T-helper 17 cell (primary cell): ENCODE results near the gene IGSF21. TPM values are rescaled to one million over a fixed set of nuclear protein-coding genes. Genes with fewer than 3 reads are reported as not detected.

Source experiments
- ATAC-seq: fragments of 150-1000 bp; cut with Tn5 transposase; 2 replicates; pipeline ENCODE4 v1.10.0; 2021; ENCODE audit warnings: mild to moderate bottlenecking, moderate library complexity
- DNase-seq, 3 donors: peaks; one replicate each; pipeline versions ENCODE4 v3.0.0 to v3.0.0-alpha.2; 2020 to 2021
- H3K9me3 ChIP-seq: one replicate; pipeline ENCODE4 v1.7.0; 2013; ENCODE audit warnings: low read length, mild to moderate bottlenecking; ENCODE audit not compliant: control insufficient read depth, poor library complexity, severe bottlenecking
- H3K27ac Mint-ChIP-seq: one replicate; pipeline ENCODE4 v1.8.0; 2022; ENCODE audit warnings: mild to moderate bottlenecking, moderate library complexity, mixed read lengths
- H3K27me3 Mint-ChIP-seq: one replicate; pipeline ENCODE4 v1.8.0; 2022; ENCODE audit warnings: mixed read lengths
- H3K36me3 Mint-ChIP-seq: one replicate; pipeline ENCODE4 v1.8.0; 2022; ENCODE audit warnings: low read depth, mixed read lengths
- H3K4me1 Mint-ChIP-seq: one replicate; pipeline ENCODE4 v1.8.0; 2022; ENCODE audit warnings: mild to moderate bottlenecking, mixed read lengths
- H3K4me3 Mint-ChIP-seq: one replicate; pipeline ENCODE4 v1.8.0; 2022; ENCODE audit warnings: mild to moderate bottlenecking, moderate library complexity, mixed read lengths
- total RNA-seq, 4 donors: library from RNA in 2 of 4; stranded (reverse) in 2 of 4; gene quantifications; one replicate each; pipeline ENCODE4 v1.2.3 and lab custom pipeline; 2022 to 2026

Gene IGSF21
- total RNA-seq, 2 donors from 2014 or later: not detected

DNA sequence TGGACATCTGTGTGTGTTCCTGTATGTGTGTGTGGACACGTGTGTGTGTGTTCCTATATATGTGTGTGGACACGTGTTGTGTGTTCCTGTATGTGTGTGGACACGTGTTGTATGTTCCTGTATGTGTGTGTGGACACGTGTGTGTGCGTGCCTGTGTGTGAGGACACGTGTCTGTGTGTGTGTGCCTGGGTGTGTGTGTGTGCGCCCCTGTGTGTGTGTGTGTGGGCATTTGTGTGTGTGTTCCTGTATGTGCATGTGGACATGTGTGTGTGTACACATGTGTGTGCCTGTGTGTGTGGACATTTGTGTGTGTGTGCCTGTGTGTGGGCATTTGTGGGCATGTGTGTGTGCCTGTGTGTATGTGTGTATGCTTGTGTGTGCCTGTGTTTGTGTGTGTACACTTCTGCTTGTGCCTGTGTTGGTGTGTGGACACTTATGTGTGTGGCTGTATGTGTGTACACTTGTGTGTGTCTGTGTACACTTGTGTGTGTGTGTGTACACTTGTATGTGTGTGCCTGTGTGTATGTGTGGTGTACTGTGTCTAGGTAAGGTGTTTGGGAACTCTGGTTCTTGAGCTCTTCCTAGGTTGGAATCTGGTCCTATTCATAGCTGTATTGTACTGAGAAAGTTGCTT lies 3.7 kb upstream of the IGSF21 start:
- H3K27ac Mint-ChIP-seq: no peak overlapping the region
- H3K4me3 Mint-ChIP-seq: no peak overlapping the region
- no peak for ATAC-seq
- no peak for DNase-seq
- H3K36me3 Mint-ChIP-seq: peaks cover 11% of the 10 kb centered on the region
- no peaks in the 10 kb centered on the region for H3K9me3 ChIP-seq
- H3K27me3 Mint-ChIP-seq: peaks cover 61% of the 10 kb centered on the region
- peaks cover 13% of the 10 kb centered on the region for H3K4me1 Mint-ChIP-seq

DNA sequence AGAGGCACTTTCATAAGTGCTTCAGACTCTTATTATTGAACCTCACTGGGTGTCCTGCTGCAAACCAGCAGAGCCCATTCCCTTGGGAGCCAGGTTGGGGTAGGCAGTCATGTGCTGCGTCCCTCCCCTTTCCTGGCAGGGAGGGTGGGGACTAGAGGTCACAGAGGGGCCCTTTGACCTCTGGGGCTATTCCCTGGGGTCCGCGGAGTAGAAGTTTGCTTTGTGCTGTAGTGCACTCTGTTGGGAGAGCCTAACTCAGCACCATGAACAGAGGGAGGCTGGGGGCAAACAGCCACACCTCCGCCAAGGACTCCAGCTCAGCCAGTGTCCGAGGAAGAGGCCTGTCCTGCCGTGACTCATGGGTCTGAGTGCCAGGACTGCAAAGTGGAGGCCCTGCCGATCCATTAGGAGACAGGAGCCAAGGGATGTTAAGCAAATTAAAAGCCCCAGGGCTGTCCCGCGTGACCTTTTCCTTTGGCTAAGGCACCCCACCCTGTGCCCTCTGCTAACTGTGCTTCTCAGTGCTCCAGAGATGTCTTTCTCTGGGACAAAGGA lies 3.0 kb upstream of the IGSF21 start:
- no peak for DNase-seq
- peaks cover 11% of the 10 kb centered on the region for H3K4me1 Mint-ChIP-seq
- H3K27ac Mint-ChIP-seq: no peak overlapping the region
- H3K9me3 ChIP-seq: no peaks in the 10 kb centered on the region
- ATAC-seq: no peak
- H3K36me3 Mint-ChIP-seq: peaks cover 11% of the 10 kb centered on the region
- no peak overlapping the region for H3K4me3 Mint-ChIP-seq
- peaks cover 61% of the 10 kb centered on the region for H3K27me3 Mint-ChIP-seq

DNA sequence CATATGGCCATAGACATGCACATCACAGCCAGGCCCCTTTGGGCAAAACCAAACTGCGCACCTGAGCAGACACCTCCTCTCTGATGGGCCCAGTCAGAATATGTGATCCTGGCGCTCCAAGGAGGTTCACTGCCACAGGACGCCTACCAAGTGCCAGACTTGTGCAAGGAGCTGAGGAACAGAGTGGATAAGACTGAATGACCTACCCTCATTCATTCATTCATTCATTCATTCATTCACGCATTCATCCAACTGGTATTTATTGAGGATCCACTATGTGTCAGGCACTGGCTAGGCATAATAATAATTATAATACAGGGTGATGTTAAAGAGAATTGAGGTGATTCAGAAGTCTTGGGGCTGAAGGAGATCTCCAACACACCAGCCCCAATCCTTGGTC lies 2.4 kb upstream of the IGSF21 start:
- ATAC-seq: no peak
- H3K36me3 Mint-ChIP-seq: peaks cover 11% of the 10 kb centered on the region
- H3K9me3 ChIP-seq: no peaks in the 10 kb centered on the region
- peaks cover 61% of the 10 kb centered on the region for H3K27me3 Mint-ChIP-seq
- no peak overlapping the region for H3K4me3 Mint-ChIP-seq
- no peak for DNase-seq
- no peak overlapping the region for H3K27ac Mint-ChIP-seq
- H3K4me1 Mint-ChIP-seq: peaks cover 11% of the 10 kb centered on the region

DNA sequence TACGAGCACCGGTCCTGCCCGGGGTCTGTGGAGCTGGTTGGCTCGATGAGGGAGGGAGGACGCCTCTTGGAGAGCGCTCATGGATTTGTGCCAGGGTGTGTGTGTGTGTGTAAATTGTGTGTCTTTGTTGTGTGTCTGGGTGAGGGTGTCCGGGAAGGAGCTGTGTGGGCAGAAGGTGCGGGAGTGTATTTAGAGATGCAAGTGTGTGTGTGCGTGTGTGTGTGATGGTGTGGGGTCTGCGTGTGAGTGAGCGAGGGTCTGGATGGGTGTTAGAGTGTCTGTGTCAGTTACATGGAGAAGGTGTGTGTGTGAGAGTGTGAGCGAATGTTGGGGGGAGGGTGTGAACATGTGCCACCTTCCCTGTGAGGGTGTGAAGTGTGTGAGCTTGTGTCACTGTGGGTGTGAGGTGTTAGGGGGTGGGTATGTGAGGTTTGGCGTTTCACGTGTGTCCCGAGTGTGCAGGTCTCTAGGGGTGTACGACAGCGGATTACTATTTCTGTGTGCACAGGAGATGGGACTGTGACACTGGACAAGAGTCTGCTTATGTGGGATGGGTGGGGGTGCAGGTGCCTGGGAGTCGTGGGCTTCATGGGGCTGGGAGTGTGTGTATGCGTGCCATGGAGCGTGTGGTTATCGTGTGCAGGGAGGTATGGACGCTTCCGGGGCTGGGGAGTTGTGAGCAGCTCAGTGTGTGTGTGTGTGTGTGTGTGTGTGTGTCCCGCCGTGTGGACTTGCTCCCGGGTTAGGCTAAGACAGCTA lies 880 bp downstream of the IGSF21 start:
- Mint-ChIP-seq H3K36me3 (peaks cover 10% of the 10 kb centered on the region), H3K4me3 (peak overlapping the region; percentile 58), H3K27me3 (peaks cover 64% of the 10 kb centered on the region), H3K4me1 (peaks cover 17% of the 10 kb centered on the region), H3K27ac (no peak overlapping the region)
- no peak for ATAC-seq
- DNase-seq: no peak
- H3K9me3 ChIP-seq: no peaks in the 10 kb centered on the region

DNA sequence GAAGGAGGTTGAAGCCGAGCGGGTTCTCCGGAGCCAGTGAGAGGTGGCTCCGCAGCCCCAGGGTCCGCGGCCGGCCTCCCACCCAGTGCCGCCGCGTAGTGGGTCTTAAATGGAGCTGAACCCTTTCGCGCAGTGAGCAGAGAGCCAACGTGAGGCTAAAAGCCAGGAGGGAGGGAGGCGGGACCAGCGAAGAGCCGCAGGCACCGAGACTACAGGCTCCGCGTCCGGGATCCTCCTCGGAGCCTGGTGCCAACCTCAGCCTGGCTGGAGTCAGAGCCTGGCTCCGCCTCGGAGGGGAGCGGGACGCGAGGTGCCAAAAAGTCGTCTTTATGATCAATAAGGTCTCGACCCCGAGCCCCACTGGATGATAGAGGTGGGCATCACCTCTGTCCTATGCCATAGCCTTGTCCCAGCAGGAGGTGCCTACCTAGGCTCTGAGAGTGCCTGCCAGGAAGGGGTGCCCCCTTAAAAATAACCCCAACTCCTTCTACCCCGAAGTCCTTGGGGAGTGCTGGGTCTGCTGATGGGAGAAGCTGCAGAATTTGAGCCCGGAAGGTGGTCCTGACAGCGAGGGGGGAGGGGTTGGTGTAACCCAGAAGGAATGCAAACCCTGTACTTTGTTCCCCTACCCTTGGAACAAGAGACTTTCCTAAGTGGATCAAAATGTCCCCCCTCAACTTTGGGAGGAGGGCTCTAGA lies 1.6 kb downstream of the IGSF21 start:
- H3K27ac Mint-ChIP-seq: no peak overlapping the region
- peaks cover 17% of the 10 kb centered on the region for H3K4me1 Mint-ChIP-seq
- H3K27me3 Mint-ChIP-seq: peaks cover 64% of the 10 kb centered on the region
- peaks cover 10% of the 10 kb centered on the region for H3K36me3 Mint-ChIP-seq
- peak overlapping the region; percentile 58 for H3K4me3 Mint-ChIP-seq
- ATAC-seq (no peak), DNase-seq (no peak)
- no peaks in the 10 kb centered on the region for H3K9me3 ChIP-seq

DNA sequence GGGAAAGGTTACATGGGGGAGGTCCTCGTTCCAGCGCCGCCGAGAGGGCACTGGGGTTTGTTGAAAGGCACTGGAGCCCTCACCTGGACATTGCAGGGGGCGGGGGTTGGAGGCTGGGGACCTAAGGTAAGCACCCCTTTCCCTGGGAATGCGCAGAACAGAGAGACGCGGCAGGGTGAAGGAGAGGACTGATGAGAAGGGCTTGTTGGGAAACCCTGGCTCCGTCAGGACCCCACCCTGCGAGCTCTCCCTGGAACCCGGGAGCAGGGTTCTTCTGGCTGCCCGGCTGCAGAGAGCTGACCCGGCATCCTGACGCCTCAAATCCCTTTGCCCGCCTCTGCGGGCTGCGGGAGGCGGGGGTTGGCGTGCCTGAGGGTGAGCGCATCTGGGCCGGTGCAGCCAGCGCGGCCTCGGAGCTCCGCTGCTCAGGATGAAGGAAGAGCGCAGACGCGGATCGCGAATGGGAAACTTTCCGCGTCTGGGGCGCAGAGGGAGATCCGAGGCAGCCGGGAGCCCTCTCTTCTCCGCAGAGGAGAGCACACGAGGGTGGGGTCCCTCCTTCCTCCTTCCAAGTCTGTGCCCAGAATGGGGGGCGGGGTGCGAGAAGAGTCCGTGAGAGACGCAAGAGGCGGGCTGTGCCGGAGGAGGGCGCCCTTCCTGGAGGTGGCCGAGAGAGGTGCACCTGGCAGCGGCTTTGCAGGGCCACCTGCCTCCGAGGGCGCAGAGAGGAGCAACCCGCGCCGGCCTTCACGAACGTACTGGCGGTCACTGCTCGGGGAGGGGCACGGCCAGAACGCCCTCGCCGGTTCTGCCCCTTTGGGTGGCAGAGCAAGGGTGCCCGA lies 2.4 kb downstream of the IGSF21 start:
- Mint-ChIP-seq H3K36me3 (peaks cover 10% of the 10 kb centered on the region), H3K4me1 (peaks cover 17% of the 10 kb centered on the region), H3K27me3 (peaks cover 72% of the 10 kb centered on the region), H3K4me3 (peak overlapping the region; percentile 60), H3K27ac (no peak overlapping the region)
- H3K9me3 ChIP-seq: no peaks in the 10 kb centered on the region
- no peak for ATAC-seq
- no peak for DNase-seq

DNA sequence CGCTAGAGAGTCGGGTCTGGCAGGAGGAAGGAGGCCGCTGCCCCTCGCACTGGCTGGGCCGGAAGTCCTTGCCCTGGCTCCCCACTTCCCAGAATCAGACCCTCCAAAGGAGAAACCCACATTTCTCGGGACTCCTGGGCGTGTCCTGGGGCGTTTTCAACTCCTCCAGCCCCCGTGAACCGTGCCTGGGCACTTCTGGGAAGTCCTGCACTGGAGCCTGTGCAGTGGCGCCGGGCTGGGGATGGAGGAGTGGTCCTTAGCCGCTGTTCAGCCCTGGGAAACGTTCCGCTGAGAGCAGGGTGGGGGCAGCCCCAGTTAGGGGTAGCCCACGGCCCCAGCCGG lies 3.0 kb downstream of the IGSF21 start:
- Mint-ChIP-seq H3K27ac (no peak overlapping the region), H3K4me3 (no peak overlapping the region), H3K4me1 (peaks cover 17% of the 10 kb centered on the region), H3K36me3 (peaks cover 10% of the 10 kb centered on the region), H3K27me3 (peaks cover 77% of the 10 kb centered on the region)
- no peak for ATAC-seq
- DNase-seq: no peak
- H3K9me3 ChIP-seq: no peaks in the 10 kb centered on the region

DNA sequence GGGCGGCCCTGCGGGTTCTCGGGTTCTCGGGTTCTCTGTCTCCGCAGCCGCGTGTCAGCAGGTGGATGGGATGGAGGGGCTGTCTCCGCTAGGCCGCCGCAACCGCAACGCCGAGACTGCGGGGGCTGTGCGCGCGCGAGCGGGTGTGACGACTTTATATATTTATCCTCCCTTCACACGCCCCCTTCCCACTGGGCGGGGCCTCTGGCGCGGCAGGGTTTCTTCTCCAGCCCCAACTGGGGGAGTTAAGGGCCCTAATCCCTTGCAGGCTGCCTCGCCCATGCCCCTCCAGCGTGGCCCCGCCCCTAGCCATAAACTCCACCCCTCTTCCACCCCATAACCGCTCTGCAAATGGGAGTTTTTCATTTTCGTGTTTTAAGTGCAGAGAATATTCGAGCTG lies 3.4 kb downstream of the IGSF21 start:
- no peaks in the 10 kb centered on the region for H3K9me3 ChIP-seq
- H3K4me1 Mint-ChIP-seq: peaks cover 17% of the 10 kb centered on the region
- no peak overlapping the region for H3K27ac Mint-ChIP-seq
- H3K27me3 Mint-ChIP-seq: peaks cover 79% of the 10 kb centered on the region
- DNase-seq (no peak), ATAC-seq (no peak)
- peak overlapping the region; percentile 39 for H3K4me3 Mint-ChIP-seq
- H3K36me3 Mint-ChIP-seq: peaks cover 10% of the 10 kb centered on the region

DNA sequence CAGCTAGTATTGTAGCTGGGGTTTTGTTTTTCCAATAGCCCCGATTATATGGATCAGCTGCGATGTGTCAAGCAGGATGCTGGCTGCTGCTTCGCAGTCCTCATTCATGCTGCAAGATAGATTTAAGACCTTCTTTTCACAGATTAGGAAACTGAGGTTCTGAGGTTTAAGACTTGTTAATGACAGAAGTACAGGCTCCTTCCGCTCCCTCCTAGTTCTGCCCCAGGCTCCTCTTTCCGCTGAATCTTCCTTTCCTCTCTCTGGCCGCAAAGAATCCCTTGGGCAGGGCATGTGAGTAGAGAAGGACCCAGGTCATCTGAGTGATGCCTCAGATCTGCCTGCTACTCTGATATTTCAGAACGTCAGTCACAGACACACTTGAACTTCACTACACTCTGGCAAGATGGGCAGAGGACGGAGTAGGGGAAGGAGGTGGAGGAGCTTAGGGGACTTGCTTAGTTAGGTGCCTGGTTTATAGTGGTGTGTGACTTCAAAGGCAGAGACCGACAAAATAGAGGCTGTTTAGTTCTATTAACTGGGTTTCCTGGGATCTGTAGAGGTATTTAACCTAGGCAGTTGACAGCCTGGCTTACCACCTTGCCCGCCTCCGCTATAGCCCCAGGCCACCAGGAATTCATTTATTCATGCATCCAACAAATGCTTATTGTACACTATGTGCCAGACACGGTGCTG lies 4.2 kb downstream of the IGSF21 start:
- peaks cover 10% of the 10 kb centered on the region for H3K36me3 Mint-ChIP-seq

DNA sequence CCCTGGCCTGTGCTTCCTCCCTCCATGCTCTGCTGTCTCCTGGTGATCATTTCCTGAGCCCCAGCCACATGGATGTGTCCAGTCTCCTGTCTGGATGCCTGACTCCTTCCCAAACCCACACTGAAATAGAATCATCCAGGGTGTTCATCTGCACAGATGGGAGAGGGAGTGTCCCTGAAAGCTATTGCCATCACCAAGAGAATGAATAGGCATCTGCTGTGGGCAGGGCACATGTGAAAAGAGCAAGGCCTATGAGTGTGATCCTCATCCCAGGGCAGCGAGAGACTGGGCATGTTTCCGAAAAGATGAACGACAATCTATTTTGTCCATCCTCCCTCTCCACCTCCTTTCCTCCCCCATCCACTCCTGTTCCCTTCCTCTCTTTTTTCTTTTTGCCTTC lies 5.0 kb downstream of the IGSF21 start:
- Mint-ChIP-seq H3K27me3 (peaks cover 83% of the 10 kb centered on the region), H3K4me3 (no peak overlapping the region), H3K4me1 (peaks cover 13% of the 10 kb centered on the region), H3K27ac (no peak overlapping the region), H3K36me3 (peaks cover 8% of the 10 kb centered on the region)
- no peaks in the 10 kb centered on the region for H3K9me3 ChIP-seq
- ATAC-seq (no peak), DNase-seq (no peak)

More for the DNA sequence above, 4.2 kb downstream of the IGSF21 start:
- ATAC-seq (no peak), DNase-seq (no peak)
- H3K4me1 Mint-ChIP-seq: peaks cover 17% of the 10 kb centered on the region
- peak overlapping the region; percentile 58 for H3K4me3 Mint-ChIP-seq
- no peak overlapping the region for H3K27ac Mint-ChIP-seq
- no peaks in the 10 kb centered on the region for H3K9me3 ChIP-seq
- H3K27me3 Mint-ChIP-seq: peaks cover 80% of the 10 kb centered on the region

DNA sequence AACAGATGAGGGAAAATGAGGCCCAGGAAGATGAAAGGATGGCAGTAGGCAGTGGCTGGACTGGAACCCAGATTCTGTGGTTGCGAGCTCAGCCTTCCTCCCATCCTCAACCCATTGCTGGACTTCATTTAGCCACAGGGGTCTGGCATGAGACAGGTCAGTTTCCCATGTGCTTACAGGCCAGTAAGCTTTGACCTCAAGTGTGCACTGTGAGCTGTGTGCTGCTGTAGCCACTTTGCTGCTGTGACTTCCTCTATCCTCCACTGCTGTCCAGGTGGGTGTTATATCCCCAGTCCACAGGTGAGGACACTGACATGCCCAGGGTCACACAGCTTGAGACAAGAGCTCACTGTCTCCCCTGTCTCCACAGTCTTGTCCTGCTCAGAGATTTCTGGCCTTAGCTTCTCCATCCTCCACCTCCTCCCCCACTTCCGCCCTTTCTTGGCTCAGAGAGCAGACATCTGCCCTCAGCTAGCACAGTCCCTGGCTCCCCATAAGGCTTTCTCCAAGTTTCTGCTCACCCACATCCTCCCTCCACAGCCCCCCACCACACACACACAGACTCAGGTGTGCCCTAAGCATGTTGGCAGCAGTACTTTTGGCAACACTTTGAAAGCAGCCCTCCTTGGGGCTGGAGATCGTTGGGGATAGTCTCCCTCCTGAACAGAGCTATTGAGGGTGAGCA lies 7.3 kb downstream of the IGSF21 start:
- no peak overlapping the region for H3K27ac Mint-ChIP-seq
- DNase-seq (no peak), ATAC-seq (no peak)
- H3K4me3 Mint-ChIP-seq: no peak overlapping the region
- H3K9me3 ChIP-seq: no peaks in the 10 kb centered on the region
- peaks cover 69% of the 10 kb centered on the region for H3K27me3 Mint-ChIP-seq
- peaks cover 7% of the 10 kb centered on the region for H3K4me1 Mint-ChIP-seq
- H3K36me3 Mint-ChIP-seq: peaks cover 2% of the 10 kb centered on the region

DNA sequence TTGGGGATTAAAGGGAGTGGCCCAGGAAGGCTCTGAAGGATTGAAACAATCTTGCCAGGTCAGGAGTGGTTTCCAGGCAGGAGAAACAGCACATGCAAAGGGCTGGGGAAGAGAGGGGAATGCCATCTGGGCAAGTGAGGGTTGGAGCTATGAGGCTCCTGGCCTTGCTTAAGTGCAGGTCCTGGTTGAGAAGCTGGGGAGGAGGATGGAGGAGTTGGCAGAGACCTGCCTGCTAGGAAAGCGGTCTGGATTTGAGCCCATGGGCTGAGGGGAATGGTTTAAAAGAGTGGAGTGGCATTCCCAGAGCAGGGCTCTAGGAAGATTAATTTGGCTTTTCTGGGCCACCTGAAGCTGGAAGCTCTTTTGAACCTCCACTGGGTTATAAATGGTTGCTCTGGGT lies 9.2 kb downstream of the IGSF21 start:
- H3K4me1 Mint-ChIP-seq: peaks cover under 1% of the 10 kb centered on the region
- H3K27me3 Mint-ChIP-seq: peaks cover 66% of the 10 kb centered on the region
- H3K4me3 Mint-ChIP-seq: no peak overlapping the region
- DNase-seq (no peak), ATAC-seq (no peak)
- no peak overlapping the region for H3K27ac Mint-ChIP-seq
- H3K36me3 Mint-ChIP-seq: peaks cover under 1% of the 10 kb centered on the region
- H3K9me3 ChIP-seq: no peaks in the 10 kb centered on the region
